Left renal pelvis (tissue), 4 donors: ENCODE results near the gene MYL5. TPM values are rescaled to one million over a fixed set of nuclear protein-coding genes. Genes with fewer than 3 reads are reported as not detected.
"Not testable (repeated sequence)": the region's sequence is repeated elsewhere in the genome, so short reads cannot be mapped to it uniquely, and the experiment has no call there.

Experiments used
- DNase-seq, 4 donors: peaks; one replicate each; pipeline ENCODE4 v3.0.0-alpha.2; 2013; ENCODE audit warnings: low read depth in 4 of 4, low spot score in 3 of 4
- polyA plus RNA-seq, 4 donors: library from polyadenylated mRNA; unstranded; fragments of 120-200 nt; gene quantifications; one replicate each; pipeline ENCODE4 v1.2.1, GENCODE V29; 2013; ENCODE audit not compliant: insufficient read length in 4 of 4

MYL5 gene, protein sequence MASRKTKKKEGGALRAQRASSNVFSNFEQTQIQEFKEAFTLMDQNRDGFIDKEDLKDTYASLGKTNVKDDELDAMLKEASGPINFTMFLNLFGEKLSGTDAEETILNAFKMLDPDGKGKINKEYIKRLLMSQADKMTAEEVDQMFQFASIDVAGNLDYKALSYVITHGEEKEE
- polyA plus RNA-seq = 10 to 100 TPM; 12.0 to 23.1 (median 16.7) TPM

DNA sequence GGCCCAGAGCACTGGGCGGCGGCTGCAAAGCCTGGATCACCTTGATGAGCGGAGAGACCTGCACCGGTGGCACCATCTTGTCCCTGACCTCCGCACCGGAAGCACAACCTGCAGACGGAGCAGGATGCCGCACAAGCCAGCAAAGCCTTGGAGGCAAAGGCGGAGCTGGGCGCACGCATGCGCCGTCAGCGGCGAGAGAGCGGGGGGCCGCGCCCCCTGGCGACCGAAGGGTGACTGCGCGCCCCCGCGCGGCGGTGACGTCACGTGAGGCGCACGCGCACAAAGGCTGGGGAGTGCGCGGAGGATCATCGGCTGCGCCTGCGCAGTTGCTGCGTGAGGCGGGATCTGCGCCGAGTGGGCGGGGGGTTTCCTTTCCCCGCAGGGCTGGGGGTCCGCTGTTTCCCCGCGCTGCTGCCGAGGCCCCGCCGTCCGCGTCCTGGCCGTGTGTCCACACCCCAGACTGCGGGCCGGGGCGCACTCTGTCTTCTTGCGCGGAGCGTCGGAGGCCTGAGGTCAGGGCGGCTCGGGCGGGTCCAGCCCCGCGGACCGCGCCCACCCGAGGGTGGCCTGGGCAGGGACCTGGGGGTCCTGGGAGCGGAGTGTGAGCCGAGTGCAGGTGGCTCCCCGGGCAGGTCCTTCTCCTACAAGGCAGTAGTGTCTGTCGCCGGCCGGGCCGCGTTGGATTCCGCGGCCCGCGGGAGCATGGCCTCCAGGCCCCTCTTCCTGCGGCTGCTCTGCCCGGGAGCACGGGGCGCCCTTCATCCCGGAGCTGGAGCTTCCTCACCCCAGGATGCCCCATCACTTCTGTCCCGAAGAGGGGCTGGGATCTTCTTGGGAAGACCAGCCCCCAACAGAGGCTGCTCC, at the start of gene MYL5, which contains the start of gene ATP5ME:
MYL5 (plus strand) TSS at position 371 of the 864 bp plus-strand sequence. CDS start 3,485 bp downstream, outside the sequence.
ATP5ME (minus strand) TSS at position 105 of the 864 bp plus-strand sequence; CDS start at position 76, 29 bp downstream.
- peak; percentile 93 to 97 (median 94) for DNase-seq

DNA sequence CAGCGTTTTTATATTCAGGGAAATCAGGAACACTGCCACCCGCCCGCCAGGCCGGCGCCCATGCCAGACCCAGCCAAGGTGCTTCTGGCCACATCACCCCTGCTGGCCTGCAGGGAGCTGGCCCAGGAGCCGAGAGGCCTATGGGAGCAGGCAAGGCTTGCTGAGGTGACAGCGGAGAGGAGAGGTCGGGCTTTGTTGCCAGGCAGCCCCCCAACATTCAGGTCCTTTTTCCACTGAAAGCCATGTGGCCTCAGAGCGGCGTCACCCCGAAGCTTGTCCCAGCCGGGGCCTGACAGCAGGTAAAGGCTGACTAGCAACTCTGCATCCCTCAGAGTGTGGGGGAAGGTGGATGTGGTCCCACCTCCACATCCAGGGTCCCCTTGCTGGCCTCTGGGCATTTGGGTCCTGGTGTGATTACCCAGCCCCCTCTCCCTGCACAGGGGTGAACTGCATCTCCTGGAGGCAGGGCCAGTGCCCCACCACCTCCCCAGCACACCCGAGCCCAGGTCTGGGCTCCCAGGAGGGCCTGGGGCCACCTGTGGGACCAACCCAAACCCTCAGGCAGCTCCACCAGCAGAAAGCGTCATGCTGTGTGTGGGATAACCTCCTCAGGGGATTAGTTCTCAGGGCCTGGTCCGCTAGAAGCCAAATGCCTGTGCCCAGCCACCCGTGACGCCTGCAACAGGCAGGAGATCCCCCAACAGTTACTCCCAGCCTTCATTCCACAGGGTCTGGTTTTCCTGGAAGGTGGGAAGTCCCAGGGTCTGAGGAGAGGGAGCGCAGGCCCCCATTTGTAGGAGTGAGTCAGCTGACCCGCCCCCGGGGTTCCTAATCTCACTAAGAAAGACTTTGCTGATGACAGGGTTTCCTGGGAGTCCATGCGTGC, 49.4 kb upstream of the MYL5 start, which contains the start of gene PDE6B:
PDE6B (plus strand) TSS at position 869 of the 886 bp plus-strand sequence. CDS start 54 bp downstream, outside the sequence.
- peak in 2 of 4 donors; percentile 59 to 60 for DNase-seq

DNA sequence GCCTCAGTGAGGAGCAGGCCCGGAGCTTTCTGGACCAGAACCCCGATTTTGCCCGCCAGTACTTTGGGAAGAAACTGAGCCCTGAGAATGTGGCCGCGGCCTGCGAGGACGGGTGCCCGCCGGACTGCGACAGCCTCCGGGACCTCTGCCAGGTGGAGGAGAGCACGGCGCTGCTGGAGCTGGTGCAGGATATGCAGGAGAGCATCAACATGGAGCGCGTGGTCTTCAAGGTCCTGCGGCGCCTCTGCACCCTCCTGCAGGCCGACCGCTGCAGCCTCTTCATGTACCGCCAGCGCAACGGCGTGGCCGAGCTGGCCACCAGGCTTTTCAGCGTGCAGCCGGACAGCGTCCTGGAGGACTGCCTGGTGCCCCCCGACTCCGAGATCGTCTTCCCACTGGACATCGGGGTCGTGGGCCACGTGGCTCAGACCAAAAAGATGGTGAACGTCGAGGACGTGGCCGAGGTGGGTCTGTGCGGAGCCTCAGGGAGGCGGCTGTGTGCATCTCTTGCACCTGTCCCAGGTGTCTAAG, 48.6 kb upstream of the MYL5 start:
- no peak for DNase-seq

DNA sequence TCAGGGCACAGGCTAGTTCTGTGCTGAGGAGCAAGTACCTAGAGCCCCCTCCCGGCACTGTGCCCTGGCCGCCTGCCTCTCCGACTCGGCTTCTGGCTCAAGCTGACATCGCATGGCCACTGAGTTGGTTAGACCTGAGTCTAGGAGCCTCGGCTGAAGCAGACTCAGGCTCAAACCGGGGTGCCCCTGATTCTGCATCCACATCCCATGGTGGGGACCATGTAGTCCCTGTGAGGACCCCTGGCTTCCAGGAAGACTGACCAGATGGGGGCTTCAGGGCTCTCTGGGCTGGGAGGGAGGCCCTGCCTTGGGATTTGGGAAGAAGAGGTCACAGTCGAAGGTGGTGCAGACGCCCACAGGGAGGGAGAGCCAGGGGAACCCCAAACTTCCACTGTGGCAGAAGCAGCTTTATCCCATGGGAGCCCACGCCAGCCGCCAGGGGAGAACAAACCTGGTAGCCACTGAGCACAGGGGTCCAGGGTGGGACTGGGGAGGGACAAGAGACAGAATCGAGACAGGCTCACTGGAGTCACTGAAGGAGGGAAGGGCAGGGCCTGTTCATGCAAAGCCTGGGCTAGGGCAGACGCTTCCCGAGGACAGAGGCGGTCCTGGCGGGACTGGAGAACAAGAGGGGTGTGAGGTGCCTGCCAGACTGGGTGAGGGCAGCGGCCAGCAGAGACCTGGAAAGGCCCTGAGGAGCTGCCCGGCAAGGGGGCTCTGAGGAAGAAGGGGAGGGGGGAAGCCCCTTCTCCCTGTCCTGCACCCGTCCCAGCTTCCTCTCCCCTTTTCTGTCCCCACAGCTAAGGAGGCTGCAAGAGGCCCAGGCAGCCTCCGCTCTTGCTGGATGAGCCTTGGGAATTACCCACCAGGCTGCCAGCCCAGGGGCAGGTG, 47.9 kb upstream of the MYL5 start:
- DNase-seq = no peak

DNA sequence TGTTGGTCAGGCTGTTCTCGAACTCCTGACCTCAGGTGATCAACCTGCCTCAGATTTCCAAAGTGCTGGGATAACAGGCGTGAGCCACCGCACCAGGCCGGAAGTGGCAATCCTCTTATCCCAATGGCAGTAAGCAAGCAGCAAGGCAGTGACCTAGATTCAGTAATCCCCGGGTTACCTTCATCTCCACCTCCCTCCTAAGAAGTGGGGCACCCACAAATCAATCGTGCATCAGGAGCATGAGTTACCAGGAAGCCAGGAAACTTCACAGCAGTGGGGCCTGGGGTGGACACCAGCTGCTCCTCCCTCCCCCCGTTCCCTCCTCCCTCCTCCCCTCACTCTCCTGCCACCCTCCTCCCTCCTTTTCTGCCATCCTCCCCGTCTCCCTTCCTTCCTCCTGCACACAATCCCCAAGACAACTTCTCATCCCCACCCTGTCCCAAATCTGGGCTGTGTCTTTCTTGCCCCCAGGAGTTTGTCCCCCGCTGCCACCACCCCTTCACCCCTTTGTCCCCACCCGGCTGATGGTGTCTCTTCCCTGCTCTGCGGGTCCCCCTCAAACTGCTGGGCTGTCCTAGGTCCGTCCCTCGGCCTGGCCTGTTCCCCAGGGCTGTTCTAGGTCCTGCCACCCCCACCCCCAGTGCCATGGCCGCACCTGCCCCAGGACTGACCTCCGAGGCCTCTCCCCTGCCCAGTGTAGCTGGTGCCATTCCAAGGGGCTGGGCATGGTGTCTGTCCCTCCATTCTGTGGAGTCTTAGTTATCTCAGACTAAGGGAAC, 46.8 kb upstream of the MYL5 start:
- DNase-seq = no peak

DNA sequence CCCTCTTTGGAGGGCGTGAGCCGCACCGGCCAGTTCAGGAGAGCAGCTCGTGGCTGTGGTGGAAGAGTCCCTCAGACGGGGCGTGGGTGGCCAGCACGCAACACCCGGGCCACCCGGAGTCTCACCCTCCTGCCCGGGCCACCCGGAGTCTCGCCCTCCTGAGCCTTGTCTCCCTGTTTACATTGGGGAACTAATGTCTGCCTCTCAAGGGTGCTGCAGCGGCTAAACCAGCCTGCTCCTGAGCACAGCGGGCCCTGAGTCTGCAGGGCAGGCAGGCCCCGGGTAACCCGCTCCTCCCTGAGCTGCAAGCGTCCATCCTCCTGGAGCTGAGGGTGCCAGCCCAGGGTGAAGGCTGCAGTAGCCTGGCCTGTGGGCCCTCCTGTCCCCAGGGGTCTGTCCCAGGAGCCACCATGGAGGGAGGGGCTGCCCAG, 46.0 kb upstream of the MYL5 start:
- DNase-seq = no peak

DNA sequence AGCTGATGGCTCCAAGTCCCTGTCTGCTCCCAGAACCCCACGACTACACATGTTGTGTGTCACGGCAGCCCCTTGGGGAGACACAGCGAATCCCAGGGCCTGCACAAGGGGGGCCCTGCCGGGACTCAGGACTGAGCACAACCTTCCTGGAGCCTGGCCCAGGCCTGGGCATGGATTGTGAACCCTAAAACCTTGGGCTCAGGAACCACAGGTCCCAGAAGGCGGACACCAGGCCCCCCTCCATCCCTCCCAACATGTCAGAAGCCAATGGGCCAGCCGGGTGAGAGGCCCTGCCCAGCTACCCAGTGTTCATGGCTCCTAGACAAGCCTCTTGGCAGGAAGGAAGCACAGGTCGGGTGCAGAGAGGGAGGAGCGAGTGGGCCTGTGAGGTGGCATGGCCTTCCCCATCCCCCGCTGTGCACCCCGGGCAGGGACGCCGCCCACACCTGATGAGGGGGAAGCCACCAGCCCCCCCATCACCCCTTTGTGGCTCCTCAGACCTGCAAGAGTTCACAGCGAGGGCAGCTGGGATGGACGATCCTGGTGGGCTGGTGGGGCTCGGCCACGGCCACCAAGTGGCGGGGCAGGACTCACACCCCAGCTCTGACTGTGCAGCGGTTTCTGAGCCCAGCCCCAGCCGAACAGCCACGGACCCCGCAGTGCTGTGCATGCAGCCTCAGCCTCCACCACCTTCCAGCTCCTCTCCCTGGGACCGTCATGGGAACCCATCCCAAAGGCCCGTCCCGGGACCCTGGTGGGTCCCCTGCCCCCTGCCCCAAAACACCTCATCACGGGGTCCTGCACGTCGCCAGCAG, 45.3 kb upstream of the MYL5 start:
- DNase-seq = no peak

DNA sequence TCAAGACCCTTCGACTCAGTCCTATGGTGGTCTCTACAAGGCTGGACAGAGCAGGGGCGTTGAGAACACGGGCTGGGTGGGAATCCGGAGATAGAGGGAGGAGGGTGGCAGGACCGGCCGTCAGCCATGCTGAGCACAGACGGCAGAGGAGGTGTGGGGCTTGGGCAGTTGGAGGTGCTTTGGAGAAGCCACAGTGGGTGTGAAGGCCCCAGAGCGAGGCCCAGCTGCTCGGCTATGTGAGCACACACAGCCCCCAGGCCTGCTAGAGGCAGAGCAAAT, 44.8 kb upstream of the MYL5 start:
- DNase-seq = no peak

DNA sequence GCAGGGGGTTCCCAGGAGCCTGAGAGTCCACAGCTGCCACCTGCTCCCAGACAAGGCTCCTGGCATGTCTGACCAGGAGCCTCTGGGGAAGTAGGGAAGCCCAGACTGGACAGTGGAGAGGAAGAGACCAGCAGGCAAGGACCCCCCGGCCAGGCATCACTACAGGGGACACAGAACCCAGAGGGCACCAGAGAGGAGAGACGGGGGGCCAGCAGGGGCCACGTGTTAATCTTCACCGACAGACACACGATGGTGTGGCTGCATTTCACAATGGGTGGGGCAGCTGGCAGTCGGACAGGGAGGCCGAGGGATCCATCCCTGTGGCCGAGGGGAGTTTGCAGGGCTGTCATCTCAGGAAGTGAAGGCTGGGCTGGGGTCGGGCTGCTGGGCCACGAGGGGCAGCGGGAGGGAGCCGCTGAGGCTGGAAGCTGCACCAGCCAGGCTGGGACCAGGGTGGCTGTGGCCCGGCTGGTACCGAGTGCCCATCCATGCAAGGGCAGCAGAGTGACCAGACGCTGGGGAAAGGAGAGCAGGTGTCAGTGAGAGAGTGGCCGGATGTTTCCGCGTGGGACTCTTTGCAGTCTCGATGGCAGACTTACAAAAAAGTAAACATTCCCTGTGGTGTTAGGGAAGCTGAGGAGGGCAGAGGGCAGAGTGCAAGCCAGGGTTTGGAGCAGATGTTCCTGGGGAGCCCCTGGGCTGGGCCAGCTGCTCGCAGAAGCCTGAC, 44.3 kb upstream of the MYL5 start:
- DNase-seq = no peak

DNA sequence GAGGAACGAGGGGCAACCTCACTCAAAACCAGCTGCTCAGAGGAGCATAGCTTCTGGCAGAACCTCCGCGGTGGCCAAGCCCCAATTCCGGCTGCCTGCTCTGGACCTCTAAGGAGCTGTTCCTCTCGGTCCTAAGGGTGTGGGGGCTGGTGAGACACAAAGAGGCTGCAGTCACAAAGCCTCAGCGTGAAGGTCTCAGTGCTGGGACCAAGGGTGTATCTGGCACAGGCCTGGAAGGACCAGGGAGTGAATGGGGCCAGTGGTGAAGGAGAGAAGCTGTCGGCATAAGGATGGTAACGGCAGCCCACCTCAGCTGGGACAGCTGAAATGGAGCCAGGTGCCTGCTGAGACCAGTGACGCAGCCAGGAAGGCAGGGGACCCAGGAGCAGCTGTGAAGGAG, 43.7 kb upstream of the MYL5 start:
- DNase-seq = no peak

DNA sequence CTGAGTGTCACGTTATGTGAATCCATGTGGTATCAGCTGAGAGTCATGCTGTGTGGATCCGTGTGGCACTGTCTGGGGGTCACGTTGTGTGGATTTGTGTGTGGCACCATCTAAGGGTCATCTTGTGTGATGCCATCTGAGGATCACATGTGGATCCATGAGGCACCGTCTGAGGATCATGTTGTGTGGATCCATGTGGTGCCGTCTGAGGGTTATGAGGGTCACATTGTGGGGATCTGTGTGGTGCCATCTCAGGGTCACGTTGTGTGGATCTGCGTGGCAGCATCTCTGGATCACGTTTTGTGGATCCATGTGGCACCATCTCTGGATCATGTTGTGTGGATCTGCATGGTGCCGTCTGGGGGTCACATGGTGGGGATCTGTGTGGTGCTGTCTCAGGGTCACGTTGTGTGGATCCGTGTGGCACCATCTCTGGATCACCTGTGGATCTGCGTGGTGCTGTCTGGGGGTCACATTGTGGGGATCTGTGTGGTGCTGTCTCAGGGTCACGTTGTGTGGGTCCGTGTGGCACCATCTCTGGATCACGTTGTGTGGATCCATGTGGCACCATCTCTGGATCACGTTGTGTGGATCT, 42.0 kb upstream of the MYL5 start:
- DNase-seq = no peak

DNA sequence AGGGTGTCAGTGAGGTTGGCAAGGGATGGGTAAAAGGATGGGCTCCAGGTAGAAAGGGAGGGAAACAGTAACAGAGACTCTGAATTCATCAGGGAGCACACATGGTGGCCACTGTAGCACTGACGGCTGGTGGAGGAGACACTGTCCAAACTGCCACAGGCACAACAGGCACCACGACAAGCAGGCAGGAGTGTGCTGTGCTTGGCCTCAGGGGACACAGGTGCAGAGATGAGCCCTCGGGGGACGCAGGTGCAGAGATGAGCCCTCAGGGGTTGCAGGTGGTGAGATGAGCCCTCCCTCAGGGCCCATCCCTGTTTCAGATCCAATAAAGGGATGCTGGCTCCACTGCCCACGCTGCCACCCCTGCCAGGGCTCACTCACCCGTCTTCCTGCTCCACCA, 41.4 kb upstream of the MYL5 start:
- DNase-seq = no peak

DNA sequence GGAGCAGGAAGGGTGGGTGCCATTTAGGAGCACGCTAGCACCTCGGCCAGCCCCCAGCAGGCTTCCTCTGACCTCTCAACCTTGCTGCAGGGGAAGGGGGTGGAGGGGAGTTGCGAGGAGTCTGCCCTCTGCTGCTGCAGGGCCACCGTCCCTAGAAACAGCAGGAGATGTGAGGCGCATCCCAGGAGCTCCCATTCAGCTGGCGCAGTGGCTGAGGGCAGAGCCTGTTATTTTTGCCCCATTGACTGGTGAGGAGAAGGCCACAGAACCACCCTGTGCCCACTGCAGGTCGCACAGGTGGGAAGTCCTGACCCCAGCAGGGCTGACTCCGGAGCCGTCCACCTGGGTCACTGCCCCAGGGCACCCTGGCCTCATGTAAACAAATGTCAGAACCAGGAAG, 40.9 kb upstream of the MYL5 start:
- DNase-seq = no peak

DNA sequence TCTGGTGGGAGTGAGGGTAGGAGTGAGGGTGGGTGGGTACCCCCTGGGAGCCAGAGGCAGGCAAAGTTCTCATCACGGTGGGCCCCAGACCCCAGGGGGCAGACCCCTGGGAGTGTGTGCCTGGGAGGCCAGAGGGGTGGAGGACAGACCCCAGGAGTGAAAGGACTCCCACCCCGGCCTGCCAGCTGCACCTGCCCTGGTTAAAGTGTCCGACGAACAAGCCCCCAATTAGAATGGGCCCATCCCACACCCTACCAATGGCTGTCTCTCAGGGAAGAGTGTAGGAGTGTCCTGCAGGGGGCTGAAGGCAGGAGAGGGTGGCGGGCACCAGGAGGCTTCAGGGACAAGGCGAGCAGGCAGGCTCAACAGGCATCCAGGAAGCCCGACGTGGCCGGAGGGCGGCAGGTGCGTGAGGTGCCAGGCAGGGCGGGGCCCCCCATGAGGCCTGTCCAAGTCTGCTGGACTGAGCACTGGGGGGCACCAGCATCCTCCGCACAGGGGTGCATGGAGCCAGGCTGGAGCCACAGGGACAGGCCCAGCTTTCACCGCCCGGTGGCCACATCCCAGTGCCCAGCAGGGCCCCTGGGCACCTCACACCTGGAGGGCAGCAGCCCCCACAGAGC, 40.3 kb upstream of the MYL5 start:
- DNase-seq = no peak

DNA sequence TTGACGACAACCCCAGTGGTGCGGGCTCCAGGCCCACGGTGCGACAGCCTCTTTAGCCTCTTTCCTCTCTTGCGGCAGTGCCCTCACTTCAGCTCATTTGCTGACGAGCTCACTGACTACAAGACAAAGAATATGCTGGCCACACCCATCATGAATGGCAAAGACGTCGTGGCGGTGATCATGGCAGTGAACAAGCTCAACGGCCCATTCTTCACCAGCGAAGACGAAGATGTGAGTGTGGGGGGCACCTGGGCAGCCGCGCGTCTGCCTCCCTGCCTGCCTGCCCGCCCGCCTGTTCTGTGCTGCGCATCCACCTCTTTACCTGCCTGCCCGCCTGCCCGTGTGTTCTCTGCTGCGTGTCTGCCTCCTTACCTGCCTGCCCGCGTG, 39.8 kb upstream of the MYL5 start:
- DNase-seq = no peak

DNA sequence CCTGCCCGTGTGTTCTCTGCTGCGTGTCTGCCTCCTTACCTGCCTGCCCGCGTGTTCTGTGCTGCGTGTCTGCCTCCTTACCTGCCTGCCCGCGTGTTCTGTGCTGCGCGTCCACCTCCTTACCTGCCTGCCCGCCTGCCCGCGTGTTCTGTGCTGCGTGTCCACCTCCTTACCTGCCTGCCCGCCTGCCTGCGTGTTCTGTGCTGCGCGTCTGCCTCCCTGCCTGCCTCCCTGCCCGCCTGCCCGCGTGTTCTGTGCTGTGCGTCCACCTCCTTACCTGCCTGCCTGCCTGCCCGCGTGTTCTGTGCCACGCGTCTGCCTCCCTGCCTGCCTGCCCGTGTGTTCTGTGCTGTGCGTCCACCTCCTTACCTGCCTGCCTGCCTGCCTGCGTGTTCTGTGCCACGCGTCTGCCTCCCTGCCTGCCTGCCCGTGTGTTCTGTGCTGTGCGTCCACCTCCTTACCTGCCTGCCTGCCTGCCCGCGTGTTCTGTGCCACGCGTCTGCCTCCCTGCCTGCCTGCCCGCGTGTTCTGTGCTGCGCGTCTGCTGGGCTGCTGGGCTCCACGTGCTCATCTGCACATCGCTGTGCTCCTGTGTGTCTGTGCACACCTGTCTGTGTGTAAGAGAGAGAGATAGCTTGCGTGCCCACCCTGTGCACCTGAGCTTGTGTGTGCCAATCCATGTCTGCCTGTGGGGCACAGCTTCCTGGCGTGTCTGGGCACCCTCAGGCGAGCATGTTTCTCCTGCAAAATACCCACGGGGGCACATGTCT, 39.1 kb upstream of the MYL5 start:
- not testable (repeated sequence) for DNase-seq
